SJCRH30 (cell line): ENCODE measurements around the gene NHERF2. TPM values are rescaled to one million over a fixed set of nuclear protein-coding genes. Genes with fewer than 3 reads are reported as not detected.

Experiments
- DNase-seq, 2 experiments: peaks; one replicate each; pipeline ENCODE4 v3.0.0-alpha.2; 2015 to 2020
- H3K27ac ChIP-seq: fragments of 250-450 bp; sonication (Bioruptor Pico); 2 replicates; pipeline ENCODE4 v1.5.1; 2020; ENCODE audit warnings: mild to moderate bottlenecking, moderate library complexity
- H3K27me3 ChIP-seq: fragments of 250-450 bp; sonication (Bioruptor Pico); 2 replicates; pipeline ENCODE4 v1.5.1; 2020; ENCODE audit warnings: mild to moderate bottlenecking, moderate library complexity
- H3K36me3 ChIP-seq: fragments of 250-450 bp; sonication (Bioruptor Pico); 2 replicates; pipeline ENCODE4 v1.5.1; 2020; ENCODE audit warnings: mild to moderate bottlenecking, moderate library complexity
- H3K4me1 ChIP-seq: fragments of 250-450 bp; sonication (Bioruptor Pico); 2 replicates; pipeline ENCODE4 v1.5.1; 2020; ENCODE audit warnings: mild to moderate bottlenecking, moderate library complexity
- H3K4me3 ChIP-seq: fragments of 250-450 bp; sonication (Bioruptor Pico); 2 replicates; pipeline ENCODE4 v1.5.1; 2020; ENCODE audit warnings: mild to moderate bottlenecking, moderate library complexity
- H3K9me3 ChIP-seq: fragments of 250-450 bp; sonication (Bioruptor Pico); replicated peaks from 2 replicates; pipeline ENCODE4 v1.5.1; 2020; ENCODE audit warnings: mild to moderate bottlenecking, moderate library complexity
- total RNA-seq: library from RNA; depleted of rRNA; stranded (reverse); fragments of >200 nt; shearing (Covaris generic); gene quantifications from 2 replicates; pipeline ENCODE4 v1.2.3, GENCODE V29; 2014; rRNA removed

Gene NHERF2
- 6.4 and 8.0 TPM in 2 replicates for total RNA-seq

DNA sequence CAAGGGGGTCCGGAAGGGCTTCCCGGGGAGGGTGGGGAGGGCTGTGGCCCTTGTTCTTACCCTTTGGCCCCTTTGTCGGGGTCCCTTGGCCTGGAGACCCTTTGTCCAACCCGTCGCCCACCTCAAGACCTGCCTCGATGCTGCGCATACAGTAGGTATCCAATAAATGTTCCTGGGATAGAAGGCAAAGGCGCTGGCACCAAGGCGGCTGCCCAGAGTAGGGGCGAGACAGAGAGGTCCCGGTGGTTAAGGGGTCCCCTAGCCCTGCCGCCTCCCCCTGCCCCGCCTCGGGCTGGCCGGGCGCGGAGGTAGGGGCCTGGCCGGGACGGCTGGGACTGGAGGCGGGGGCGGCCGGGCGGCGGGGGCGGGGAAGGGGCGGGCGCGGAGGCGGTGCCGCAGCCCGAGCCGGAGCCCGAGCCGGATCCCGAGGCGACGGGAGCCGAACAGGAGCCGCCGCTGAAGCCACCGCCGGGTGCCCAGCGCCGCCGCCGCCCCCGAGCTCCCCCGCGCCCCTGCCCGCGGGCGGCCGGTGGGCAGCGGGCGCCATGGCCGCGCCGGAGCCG, at the start of gene NHERF2:
Gene NHERF2 (plus strand): TSS at position 442 of the 563 bp plus-strand sequence. CDS start 104 bp downstream, at position 546.
- no peaks in the 10 kb centered on the region; the same call in 1 of the 2 replicates for H3K4me1 ChIP-seq
- peak within 1 kb of the TSS; percentile 31; the same call in 1 of the 2 replicates for H3K4me3 ChIP-seq
- no peak within 1 kb of the TSS for H3K27ac ChIP-seq
- H3K9me3 ChIP-seq: no peaks in the 10 kb centered on the region
- H3K36me3 ChIP-seq: no peaks in the 10 kb centered on the region
- peaks cover 17% of the 10 kb centered on the region; the same call in 1 of the 2 replicates for H3K27me3 ChIP-seq
- DNase-seq: no peak

GRCh38 chr16:1976951-1977874, 49.5 kb upstream of the NHERF2 start:
- peaks cover 37% of the 10 kb centered on the region for H3K36me3 ChIP-seq
- no peaks in the 10 kb centered on the region for H3K27me3 ChIP-seq
- no peaks in the 10 kb centered on the region for H3K9me3 ChIP-seq
- DNase-seq: no peak
- no peak overlapping the region for H3K4me3 ChIP-seq
- peaks cover 26% of the 10 kb centered on the region for H3K4me1 ChIP-seq
- no peak overlapping the region for H3K27ac ChIP-seq

- peaks cover 37% of the 10 kb centered on the region for H3K36me3 ChIP-seq
- DNase-seq: no peak
- H3K27ac ChIP-seq: no peak overlapping the region
- H3K27me3 ChIP-seq: no peaks in the 10 kb centered on the region
- H3K4me3 ChIP-seq: no peak overlapping the region
- H3K4me1 ChIP-seq: peaks cover 32% of the 10 kb centered on the region
- no peaks in the 10 kb centered on the region for H3K9me3 ChIP-seq
Measured at GRCh38 chr16:1977875-1978268, 48.8 kb upstream of the NHERF2 start.

DNA sequence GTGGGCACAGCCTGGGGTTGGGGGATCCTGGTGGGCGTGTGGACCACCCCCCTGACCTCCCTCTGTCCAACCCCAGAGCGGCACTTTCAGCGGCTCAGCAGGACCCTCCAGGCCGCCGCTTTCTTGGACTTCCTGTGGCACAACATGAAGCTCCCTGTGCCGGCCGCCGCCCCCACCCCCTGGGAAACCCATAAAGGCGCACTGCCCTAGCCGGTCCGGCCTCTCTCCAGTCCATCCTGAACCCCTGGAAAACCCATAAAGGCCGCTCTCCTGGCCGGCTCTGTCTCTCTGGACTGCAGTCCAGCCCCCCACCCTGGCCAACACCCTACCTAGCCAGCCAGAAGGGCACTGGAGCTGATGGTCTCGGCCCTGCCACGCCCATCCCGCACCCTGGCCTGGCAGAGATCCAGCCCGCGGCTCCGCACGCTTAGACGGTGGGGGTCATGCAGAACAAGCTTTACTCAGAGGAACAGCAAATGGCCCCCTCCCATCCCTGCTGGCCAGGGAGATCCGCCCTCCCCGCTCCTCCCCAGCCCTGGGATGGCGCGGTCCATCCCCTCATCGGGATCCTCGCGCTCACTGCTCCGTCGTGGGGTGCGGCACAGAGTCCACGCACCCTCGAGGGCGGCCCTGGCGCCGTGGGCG, 48.1 kb upstream of the NHERF2 start:
- no peak overlapping the region for H3K4me3 ChIP-seq
- H3K27me3 ChIP-seq: no peaks in the 10 kb centered on the region
- peaks cover 34% of the 10 kb centered on the region for H3K4me1 ChIP-seq
- H3K9me3 ChIP-seq: no peaks in the 10 kb centered on the region
- H3K27ac ChIP-seq: no peak overlapping the region
- no peak for DNase-seq
- peaks cover 37% of the 10 kb centered on the region for H3K36me3 ChIP-seq

- Histone ChIP-seq H3K27me3 (no peaks in the 10 kb centered on the region), H3K4me3 (no peak overlapping the region), H3K9me3 (no peaks in the 10 kb centered on the region), H3K27ac (no peak overlapping the region), H3K36me3 (peaks cover 37% of the 10 kb centered on the region), H3K4me1 (peaks cover 30% of the 10 kb centered on the region)
- no peak for DNase-seq
Measured at GRCh38 chr16:1979271-1980029, 47.3 kb upstream of the NHERF2 start.

DNA sequence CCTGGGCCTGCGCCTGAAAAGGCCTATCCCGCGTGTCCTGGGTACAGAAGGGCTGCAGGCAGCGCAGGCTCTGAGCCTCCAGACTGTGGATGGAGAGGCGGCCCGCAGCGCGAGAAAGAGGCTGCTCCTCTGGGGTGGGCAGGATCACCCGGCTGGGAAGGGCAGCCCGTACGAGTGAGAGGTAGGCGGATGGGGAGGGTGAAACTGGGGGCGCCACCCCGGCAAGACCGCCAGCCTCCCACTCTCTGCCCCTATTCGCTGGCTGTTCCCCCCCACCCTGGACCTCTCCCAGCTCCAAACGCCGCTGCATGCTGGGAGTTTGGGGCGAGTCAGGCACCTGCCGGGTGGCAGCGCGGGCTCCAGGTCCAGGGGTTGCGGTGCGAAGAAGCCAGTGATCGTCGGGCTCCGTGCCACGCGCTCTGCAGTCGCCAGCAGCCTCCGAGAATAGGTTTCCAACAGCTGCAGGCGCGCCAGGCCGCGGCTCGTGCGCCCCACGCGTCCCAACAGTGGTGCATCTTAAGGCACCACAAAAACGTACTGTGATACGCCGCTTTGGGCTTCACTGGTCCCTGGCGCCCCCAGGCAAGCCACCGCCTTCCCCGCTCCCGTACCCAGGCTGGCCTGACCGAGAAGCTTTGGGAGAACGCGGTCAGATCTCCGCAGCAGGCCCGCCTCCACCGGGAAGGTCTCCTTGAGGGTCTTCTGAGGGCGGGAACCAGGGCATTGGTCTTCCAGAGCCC, 46.5 kb upstream of the NHERF2 start:
- H3K27me3 ChIP-seq: no peaks in the 10 kb centered on the region
- no peaks in the 10 kb centered on the region for H3K9me3 ChIP-seq
- no peak overlapping the region for H3K4me3 ChIP-seq
- no peak overlapping the region for H3K27ac ChIP-seq
- H3K4me1 ChIP-seq: peaks cover 30% of the 10 kb centered on the region
- DNase-seq: no peak
- H3K36me3 ChIP-seq: peaks cover 37% of the 10 kb centered on the region

DNA sequence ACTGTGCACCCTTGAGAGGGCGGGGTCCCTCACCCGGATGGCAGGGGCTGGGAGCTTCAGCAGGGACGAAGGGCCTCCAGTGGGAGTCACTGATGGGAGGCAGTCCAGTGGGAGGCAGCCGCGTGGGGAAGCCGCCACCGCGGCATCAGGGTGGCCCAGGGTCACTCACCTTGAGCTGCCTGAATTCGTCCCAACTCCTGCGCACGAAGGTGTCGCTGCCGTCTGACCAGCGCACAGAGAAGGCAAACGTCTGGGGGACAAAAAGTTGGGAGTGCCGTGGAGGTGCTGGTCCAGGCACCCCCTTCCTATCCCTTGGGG, 46.0 kb upstream of the NHERF2 start:
- Histone ChIP-seq H3K4me3 (no peak overlapping the region), H3K36me3 (peaks cover 34% of the 10 kb centered on the region), H3K27me3 (no peaks in the 10 kb centered on the region), H3K9me3 (no peaks in the 10 kb centered on the region), H3K4me1 (peaks cover 30% of the 10 kb centered on the region), H3K27ac (no peak overlapping the region)
- DNase-seq: no peak

DNA sequence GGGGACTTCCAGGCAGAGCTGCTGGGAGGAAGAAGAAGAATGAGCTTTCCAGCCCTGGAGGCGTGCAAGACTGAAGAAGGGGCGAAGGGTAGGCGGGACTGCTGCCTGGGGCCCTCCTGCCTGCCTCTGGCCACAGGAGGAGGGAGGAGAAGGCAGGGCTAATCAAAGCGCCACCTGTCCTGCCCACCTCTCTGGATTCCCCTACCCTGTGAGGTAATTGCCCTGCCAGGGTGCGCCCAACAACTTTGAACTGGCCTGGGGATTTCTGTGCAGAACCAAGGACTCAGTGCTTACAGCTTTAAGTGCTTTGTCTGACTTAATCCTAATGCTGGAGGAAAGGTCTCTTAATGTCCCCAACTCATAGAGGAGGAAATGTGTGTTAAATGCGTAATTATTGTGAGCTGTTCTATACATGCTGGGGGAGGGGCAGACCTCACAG, 45.3 kb upstream of the NHERF2 start, which contains the start of gene NOXO1:
Gene NOXO1 (minus strand): TSS at position 72 of the 439 bp plus-strand sequence. CDS start 290 bp downstream, outside the sequence.
- Histone ChIP-seq H3K4me3 (no peak within 1 kb of the TSS), H3K27ac (peak within 1 kb of the TSS; percentile 57), H3K36me3 (peaks cover 28% of the 10 kb centered on the region), H3K27me3 (no peaks in the 10 kb centered on the region), H3K4me1 (peaks cover 30% of the 10 kb centered on the region), H3K9me3 (no peaks in the 10 kb centered on the region)
- DNase-seq: peak in 1 of 2 experiments; percentile 49

- peak; percentile 94 to 97 for DNase-seq
- peak overlapping the region; percentile 57 for H3K27ac ChIP-seq
- H3K36me3 ChIP-seq: peaks cover 22% of the 10 kb centered on the region
- H3K9me3 ChIP-seq: no peaks in the 10 kb centered on the region
- no peaks in the 10 kb centered on the region for H3K27me3 ChIP-seq
- peaks cover 30% of the 10 kb centered on the region for H3K4me1 ChIP-seq
- no peak overlapping the region for H3K4me3 ChIP-seq
Measured at GRCh38 chr16:1982013-1982433, 44.7 kb upstream of the NHERF2 start.

DNA sequence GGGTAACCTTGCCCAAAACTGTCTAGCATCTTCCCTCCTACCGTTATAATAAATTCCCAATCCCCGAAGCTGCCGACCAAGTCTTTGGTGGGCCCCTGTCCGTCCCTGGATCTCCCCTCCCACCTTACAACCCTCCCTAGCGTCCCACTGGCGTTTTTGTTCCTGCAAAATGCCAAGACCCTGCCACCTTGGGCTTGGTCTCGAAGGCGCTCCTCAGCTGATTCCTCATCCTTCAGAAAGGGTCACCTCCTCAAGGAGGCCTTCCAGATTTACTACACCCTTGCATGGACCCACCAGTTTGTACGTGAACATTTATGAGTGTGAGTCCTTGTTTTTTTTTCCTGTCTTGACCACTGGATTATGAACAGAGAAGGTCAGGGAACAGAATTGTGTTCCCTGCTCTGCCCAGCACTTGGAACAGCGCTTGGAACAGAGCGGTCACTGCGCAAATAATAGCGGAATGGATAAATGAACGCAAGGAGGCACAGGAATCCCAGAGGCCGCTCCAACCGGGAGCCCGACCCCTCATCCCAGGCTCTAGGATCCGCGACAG, 43.6 kb upstream of the NHERF2 start:
- H3K9me3 ChIP-seq: no peaks in the 10 kb centered on the region
- H3K27ac ChIP-seq: peak overlapping the region; percentile 52
- H3K27me3 ChIP-seq: no peaks in the 10 kb centered on the region
- no peak for DNase-seq
- peak overlapping the region; percentile 79 for H3K4me3 ChIP-seq
- H3K4me1 ChIP-seq: peaks cover 30% of the 10 kb centered on the region
- peaks cover 13% of the 10 kb centered on the region for H3K36me3 ChIP-seq

GRCh38 chr16:1983544-1984346, 43.0 kb upstream of the NHERF2 start, which contains the start of gene GFER:
Gene GFER, plus strand, starts transcription at chr16:1984193. Its CDS starts 26 bp downstream, at chr16:1984219.
- Histone ChIP-seq H3K9me3 (no peaks in the 10 kb centered on the region), H3K4me3 (peak within 1 kb of the TSS; percentile 79), H3K36me3 (peaks cover 7% of the 10 kb centered on the region), H3K4me1 (peaks cover 30% of the 10 kb centered on the region), H3K27me3 (no peaks in the 10 kb centered on the region), H3K27ac (peak within 1 kb of the TSS; percentile 52)
- peak; percentile 90 to 91 for DNase-seq

GRCh38 chr16:1984347-1985225, 42.1 kb upstream of the NHERF2 start:
- no peaks in the 10 kb centered on the region for H3K9me3 ChIP-seq
- peaks cover 30% of the 10 kb centered on the region for H3K4me1 ChIP-seq
- H3K27ac ChIP-seq: peak overlapping the region; percentile 47
- peak overlapping the region; percentile 79 for H3K4me3 ChIP-seq
- DNase-seq: peak; percentile 37 to 41
- H3K36me3 ChIP-seq: peaks cover 3% of the 10 kb centered on the region; the same call in 1 of the 2 replicates
- no peaks in the 10 kb centered on the region for H3K27me3 ChIP-seq
